Testis (tissue), 3 donors: ENCODE data around the gene SNTB2. TPM values are rescaled to one million over a fixed set of nuclear protein-coding genes. Genes with fewer than 3 reads are reported as not detected.

ENCODE experiments used
- DNase-seq: peaks from one replicate; pipeline ENCODE4 v3.0.0-alpha.2; 2019
- H3K27ac ChIP-seq, 2 donors: fragments of 200-600 bp; sonication (generic); one replicate each; pipeline ENCODE4 v1.5.1; 2019
- H3K27me3 ChIP-seq: fragments of 200-600 bp; sonication (generic); one replicate; pipeline ENCODE4 v1.5.1; 2019
- H3K36me3 ChIP-seq: fragments of 200-600 bp; sonication (generic); one replicate; pipeline ENCODE4 v1.5.1; 2017; ENCODE audit warnings: low read depth; ENCODE audit errors: missing control alignments
- H3K4me1 ChIP-seq: fragments of 200-600 bp; sonication (generic); one replicate; pipeline ENCODE4 v1.5.1; 2019
- H3K4me3 ChIP-seq, 2 donors: fragments of 200-600 bp; sonication (generic); one replicate each; pipeline ENCODE4 v1.5.1; 2017 to 2019
- H3K9me3 ChIP-seq: fragments of 200-600 bp; sonication (generic); one replicate; pipeline ENCODE4 v1.5.1; 2017
- POLR2A ChIP-seq: fragments of 450-650 bp; IDR thresholded peaks from one replicate; pipeline ENCODE4 v1.6.1; 2017; ENCODE audit warnings: antibody characterized with exemption, mild to moderate bottlenecking, moderate library complexity
- WGBS, 2 donors: methylation state at CpG; one replicate each; pipeline ENCODE4 v1.1.5; 2018; 5-methylcytosine and 5-hydroxymethylcytosine counted together
- intact Hi-C: fragments of 100-400 bp; cut with DNase I; formaldehyde crosslinking; loops from one replicate; pipeline ENCODE4 v1.15.1; 2023; ENCODE audit warnings: low total_unique reads
- polyA plus RNA-seq: library from polyadenylated mRNA; stranded (reverse); fragments of 350-450 nt; fragmentation: Illumina TruSeq; extraction: RNeasy Lipid Tissue Mini Kit (QIAGEN cat#74804); gene quantifications from one replicate; pipeline ENCODE4 v1.2.3, GENCODE V29; 2014; ENCODE audit warnings: low read depth, low replicate concordance; ENCODE audit not compliant: insufficient read depth
- total RNA-seq, 2 donors: library from RNA; depleted of rRNA; stranded (reverse); fragments of >200 nt; gene quantifications; one replicate each; pipeline ENCODE4 v1.2.3, GENCODE V29; 2016
- TF ChIP-seq, protein P1 (sequence below), 3 experiments: fragments of 450-650 bp in 2 of 3; fragments of 200-600 bp in 1 of 3; sonication (generic) in 1 of 3; IDR thresholded peaks; one replicate each; pipeline ENCODE4 v1.5.1; 2016 to 2019; ENCODE audit warnings: antibody characterized with exemption in 3 of 3, mild to moderate bottlenecking in 2 of 3, moderate library complexity in 1 of 3

The SNTB2 gene
- total and polyA plus RNA-seq, 3 donors from 2014 or later = 29.2 to 39.3 (median 35.1) TPM

DNA sequence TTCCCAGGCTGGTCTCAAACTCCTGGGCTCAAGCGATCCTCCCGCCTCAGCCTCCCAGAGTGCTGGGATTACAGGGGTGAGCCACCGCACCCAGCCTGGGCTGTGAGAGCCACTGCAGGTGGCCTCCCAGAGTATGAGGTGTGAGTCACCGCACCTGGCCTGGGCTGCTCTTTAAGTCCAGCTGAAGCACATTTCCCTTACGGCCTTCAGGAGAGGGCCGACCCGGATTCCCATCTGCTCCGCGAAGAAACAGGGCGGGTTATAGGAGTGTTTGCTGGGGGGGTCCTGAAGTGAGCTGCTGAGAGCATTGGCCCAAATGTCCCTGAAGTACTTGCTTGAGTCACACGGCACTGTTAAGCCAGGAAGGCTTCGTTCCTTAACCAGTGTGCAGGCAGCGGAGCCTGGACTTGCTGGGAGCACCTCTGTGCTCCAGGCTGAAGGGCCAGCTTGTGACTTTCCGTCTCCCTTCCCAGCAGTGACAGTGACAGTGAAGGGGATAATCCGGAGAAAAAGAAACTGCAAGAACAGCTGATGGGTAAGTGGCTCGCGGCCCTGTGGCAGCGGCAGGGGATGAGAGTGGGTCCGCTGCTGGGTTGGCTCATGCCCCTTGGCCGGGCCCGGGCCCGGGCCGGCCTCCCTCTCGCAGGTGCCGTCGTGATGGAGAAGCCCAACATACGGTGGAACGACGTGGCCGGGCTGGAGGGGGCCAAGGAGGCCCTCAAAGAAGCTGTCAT lies 131.4 kb downstream of the SNTB2 start:
- DNase-seq = no peak

DNA sequence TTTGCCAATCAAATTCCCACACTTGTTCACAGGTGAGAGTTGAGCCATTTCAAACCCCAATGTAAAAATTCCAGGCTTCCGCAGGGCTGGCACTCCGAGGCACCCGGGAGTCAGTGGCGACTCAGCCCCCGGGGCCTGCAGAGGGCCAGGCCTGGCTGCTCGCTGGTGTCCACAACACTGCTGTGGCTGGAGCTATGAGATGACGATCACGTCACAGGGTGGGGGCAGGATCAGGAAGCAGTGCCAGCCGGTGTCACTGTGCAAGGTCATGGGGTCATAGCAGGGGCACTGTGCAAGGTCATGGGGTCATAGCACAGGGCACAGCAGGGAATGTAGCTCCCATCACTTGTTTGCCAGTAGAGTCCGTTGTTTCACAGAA lies 131.9 kb downstream of the SNTB2 start:
- H3K27ac ChIP-seq = no peak overlapping the region
- no peak for TF ChIP-seq POLR2A
- TF ChIP-seq, protein P1, sequence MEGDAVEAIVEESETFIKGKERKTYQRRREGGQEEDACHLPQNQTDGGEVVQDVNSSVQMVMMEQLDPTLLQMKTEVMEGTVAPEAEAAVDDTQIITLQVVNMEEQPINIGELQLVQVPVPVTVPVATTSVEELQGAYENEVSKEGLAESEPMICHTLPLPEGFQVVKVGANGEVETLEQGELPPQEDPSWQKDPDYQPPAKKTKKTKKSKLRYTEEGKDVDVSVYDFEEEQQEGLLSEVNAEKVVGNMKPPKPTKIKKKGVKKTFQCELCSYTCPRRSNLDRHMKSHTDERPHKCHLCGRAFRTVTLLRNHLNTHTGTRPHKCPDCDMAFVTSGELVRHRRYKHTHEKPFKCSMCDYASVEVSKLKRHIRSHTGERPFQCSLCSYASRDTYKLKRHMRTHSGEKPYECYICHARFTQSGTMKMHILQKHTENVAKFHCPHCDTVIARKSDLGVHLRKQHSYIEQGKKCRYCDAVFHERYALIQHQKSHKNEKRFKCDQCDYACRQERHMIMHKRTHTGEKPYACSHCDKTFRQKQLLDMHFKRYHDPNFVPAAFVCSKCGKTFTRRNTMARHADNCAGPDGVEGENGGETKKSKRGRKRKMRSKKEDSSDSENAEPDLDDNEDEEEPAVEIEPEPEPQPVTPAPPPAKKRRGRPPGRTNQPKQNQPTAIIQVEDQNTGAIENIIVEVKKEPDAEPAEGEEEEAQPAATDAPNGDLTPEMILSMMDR (IDR thresholded peaks at IDR 0.05) = no peak
- no peaks in the 10 kb centered on the region for H3K4me1 ChIP-seq
- WGBS, 2 donors = 85 to 87% methylated on average over 10 of the region's 10 CpGs
- DNase-seq = no peak
- no peak overlapping the region for H3K4me3 ChIP-seq
- H3K36me3 ChIP-seq = no peaks in the 10 kb centered on the region
- intact Hi-C loops = no loop called here
- H3K27me3 ChIP-seq = no peaks in the 10 kb centered on the region
- no peaks in the 10 kb centered on the region for H3K9me3 ChIP-seq

More for the DNA sequence above, 131.4 kb downstream of the SNTB2 start:
- Histone ChIP-seq H3K27me3 (no peaks in the 10 kb centered on the region), H3K36me3 (no peaks in the 10 kb centered on the region), H3K9me3 (no peaks in the 10 kb centered on the region), H3K4me3 (no peak overlapping the region), H3K4me1 (no peaks in the 10 kb centered on the region), H3K27ac (no peak overlapping the region)
- TF ChIP-seq, protein P1 (IDR thresholded peaks at IDR 0.05) = no peak
- TF ChIP-seq POLR2A = no peak
- 93 to 94% methylated on average over 24 to 30 of the region's 30 CpGs for WGBS, 2 donors
- intact Hi-C loops = no loop called here

- TF ChIP-seq POLR2A = no peak
- TF ChIP-seq, protein P1 (IDR thresholded peaks at IDR 0.05) = no peak
- Histone ChIP-seq H3K4me1 (no peaks in the 10 kb centered on the region), H3K27ac (no peak overlapping the region), H3K36me3 (no peaks in the 10 kb centered on the region), H3K9me3 (no peaks in the 10 kb centered on the region), H3K4me3 (no peak overlapping the region), H3K27me3 (no peaks in the 10 kb centered on the region)
- intact Hi-C loops = no loop called here
- WGBS, 2 donors = 92 to 96% methylated on average over 6 to 9 of the region's 9 CpGs
- DNase-seq = no peak
These were observed 132.4 kb downstream of the SNTB2 start for GRCh38 chr16:69319381-69319780.

DNA sequence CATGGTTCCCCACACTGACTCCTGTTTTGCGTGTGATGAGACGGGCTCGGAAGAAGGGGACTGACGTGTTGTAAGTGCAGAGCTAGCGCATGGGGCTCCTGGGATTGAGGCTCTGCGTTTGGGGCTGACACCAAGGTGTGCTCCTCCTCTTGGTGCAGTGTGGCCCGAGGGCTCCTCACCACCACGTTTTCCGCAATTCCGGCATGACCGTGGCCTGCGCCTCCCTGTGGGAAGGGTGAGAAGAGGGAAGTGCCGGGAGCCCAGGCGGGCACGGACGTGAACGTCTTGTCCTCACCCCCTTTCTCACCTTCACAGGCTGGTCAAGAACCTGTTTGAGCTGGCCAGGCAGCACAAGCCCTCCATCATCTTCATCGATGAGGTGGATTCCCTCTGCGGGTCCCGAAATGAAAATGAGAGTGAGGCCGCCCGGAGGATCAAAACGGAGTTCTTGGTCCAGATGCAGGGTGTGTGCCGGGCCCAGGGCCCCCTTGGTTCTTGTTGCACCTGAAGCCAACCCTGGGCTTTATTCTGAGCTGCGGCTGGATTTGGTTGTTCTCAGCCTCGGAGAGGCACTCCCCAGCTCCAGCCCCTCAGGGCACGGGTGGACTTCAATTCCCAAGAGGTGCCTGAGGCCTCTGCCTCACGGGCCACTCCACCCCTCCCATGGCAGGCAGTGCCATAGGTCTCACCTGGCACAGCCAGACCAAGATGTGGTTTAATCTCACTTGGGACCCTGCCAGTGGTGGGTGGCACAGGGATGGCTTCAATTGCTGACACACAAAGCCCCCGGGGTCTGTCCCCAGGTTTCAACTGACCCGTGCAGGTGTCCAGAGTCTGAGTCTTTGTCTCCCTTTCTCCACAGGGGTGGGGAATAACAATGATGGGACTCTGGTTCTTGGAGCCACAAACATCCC lies 133.1 kb downstream of the SNTB2 start:
- Histone ChIP-seq H3K4me3 (no peak overlapping the region), H3K9me3 (no peaks in the 10 kb centered on the region), H3K27me3 (no peaks in the 10 kb centered on the region), H3K36me3 (no peaks in the 10 kb centered on the region), H3K4me1 (no peaks in the 10 kb centered on the region), H3K27ac (no peak overlapping the region)
- TF ChIP-seq, protein P1 (IDR thresholded peaks at IDR 0.05) = no peak
- TF ChIP-seq POLR2A = no peak
- intact Hi-C loops = no loop called here
- WGBS, 2 donors = 86 to 90% methylated on average over 28 to 30 of the region's 30 CpGs
- no peak for DNase-seq
